Stimulated activated CD4-positive, alpha-beta T cell treated with anti-CD3 and anti-CD28 coated beads, Interleukin-2, amount 100 ng/mL, for 4 hours (primary cell): Measurements from ENCODE around the gene RNU5B-1.
"Not testable (repeated sequence)": the region's sequence is repeated elsewhere in the genome, so short reads cannot be mapped to it uniquely, and the experiment has no call there.

Source experiments
- DNase-seq: peaks from one replicate; pipeline ENCODE4 v3.0.0-alpha.2; 2020; ENCODE audit warnings: low read depth

Gene RNU5B-1

GRCh38 chr15:65304381-65305149 lies at the start of gene RNU5B-1:
Gene RNU5B-1, plus strand, starts transcription at chr15:65304677.
- peak; percentile 70 for DNase-seq

DNA sequence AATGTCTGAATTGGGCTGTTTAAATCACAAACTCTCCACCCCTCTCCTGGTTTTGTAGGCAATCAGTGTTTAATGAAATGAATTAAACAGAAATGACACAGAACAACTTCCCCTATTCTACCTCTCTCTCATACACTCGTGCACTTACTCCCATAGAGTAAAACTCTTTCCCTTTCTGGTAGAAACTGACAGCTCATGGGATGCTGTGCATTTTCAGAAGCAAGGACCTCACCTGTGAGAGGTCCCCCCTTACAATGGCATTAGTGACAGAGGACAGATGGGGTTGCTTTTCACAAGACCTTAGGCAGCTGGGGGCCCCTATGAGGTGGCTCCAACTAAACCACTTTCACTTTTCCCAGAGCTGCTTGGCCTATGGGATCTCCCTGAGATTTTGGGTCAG lies 49.7 kb upstream of the RNU5B-1 start:
- no peak for DNase-seq

GRCh38 chr15:65255486-65256140 lies 48.9 kb upstream of the RNU5B-1 start:
- no peak for DNase-seq

DNA sequence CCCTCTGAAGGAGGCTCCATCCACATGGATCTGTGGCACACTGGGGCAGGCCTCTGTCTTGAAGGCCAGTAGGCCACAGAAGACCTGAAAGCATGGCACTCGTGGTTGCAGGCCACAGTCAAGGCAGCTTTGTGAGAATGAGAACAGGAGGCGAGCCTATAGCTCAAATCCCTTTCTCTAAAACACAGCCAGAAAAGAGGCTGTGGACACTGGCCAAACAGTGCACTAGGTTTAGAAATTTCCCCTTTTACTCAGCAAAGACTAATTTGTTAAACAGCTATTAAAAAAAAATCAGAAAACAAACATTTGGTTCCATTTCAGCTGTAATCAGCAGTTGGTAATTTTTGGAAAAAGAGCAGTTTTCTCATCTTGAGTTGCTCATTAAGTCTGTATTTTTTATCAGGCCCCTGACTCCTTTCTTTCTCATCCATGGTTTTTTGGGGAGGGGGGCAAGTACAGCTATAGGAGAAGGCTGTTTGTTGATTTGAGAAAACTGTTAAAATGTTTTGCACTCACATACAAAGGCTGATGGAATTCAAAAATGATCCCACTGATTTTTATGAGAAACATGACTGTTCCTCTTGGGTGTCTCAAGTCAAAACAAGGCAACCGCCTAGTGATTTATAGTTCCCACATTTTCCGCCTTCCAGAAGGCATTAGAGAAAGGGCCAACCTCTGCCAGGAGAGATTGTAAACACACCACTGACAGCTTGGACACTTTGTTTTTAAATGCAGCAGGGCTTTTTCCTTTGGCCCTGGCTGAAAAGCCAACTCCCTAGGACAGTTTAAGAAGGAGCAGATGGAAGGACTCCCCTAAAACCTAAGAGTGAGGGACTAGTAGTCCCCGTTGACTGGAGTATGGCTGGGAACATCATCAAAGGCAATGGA lies 45.9 kb upstream of the RNU5B-1 start:
- no peak for DNase-seq

DNA sequence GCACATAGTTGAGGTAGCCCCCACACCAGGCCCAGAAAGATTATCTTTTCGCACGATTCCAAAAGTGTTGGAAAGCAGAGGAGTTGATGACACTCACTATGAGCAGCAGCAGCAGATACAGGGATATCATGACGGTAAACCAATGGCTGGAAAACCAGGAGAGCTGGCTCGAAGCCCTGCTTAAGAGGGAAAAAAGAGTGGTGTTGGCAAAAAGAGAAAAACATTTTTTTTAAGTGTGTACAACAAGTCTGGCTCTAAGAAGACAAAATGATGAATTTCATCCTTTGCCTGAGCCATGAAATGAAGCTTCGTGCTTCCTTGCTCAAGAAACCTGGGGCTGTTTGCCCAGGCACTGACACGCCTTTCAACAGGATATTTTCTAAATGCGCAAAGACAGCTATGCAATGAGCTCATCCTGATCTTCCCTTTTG lies 45.1 kb upstream of the RNU5B-1 start:
- DNase-seq: no peak

- no peak for DNase-seq
These were observed 43.5 kb upstream of the RNU5B-1 start for GRCh38 chr15:65260968-65261367.

- no peak for DNase-seq
These were observed 41.2 kb upstream of the RNU5B-1 start for GRCh38 chr15:65263313-65263712.

- no peak for DNase-seq
These were observed 39.5 kb upstream of the RNU5B-1 start for GRCh38 chr15:65264863-65265430.

DNA sequence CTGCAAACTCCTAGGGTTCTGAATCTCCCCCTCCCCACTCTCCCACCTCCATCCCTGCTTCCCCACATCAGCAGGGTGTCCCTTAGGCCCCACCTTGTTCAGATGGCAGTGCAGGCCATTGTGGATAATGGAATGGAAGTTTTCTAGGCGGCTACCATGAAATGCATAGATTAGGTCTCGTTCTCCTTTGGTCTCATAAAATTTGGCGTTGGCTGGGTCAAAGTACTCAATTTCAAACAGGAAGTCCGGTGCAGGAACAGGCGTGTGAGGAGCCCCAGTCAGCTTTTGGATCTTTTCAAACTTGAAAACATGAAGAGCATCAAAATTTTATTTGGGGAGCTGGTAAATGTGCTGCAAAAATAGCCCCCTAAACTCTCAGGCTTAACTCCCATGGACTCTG lies 38.0 kb upstream of the RNU5B-1 start:
- no peak for DNase-seq

- DNase-seq: no peak
These were observed 36.1 kb upstream of the RNU5B-1 start for GRCh38 chr15:65268411-65268810.

- not testable (repeated sequence) for DNase-seq
These were observed 33.5 kb upstream of the RNU5B-1 start for GRCh38 chr15:65270811-65271545.

DNA sequence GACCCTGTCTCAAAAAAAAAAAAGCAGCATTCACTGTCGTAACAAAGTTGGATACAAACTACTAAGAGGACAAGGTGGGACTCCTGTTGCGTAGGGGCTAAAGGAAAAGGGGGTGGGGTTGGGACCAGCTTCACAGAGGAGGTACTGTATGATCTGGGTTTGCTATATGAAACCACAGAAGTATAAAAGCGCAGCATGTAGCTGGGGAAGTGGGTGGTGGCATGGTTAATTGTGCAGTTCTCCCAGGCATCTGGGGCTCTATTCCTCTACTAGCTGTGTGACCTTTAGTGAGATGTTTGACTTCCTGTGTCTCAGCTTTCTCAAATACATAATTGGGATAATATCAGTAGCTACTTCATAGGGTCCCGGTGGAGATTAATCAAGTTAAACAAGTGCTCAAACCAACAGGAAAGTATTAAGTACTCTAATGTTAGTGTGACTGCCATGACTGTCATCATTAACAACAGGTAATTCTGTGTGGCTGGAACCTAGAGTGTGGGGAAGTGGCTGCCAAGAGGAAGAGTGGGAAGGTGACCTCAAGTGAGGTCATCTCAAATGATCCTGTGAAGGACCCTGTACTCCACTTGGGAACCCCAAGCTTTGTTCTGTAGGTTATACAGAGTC lies 29.3 kb upstream of the RNU5B-1 start:
- DNase-seq: no peak

DNA sequence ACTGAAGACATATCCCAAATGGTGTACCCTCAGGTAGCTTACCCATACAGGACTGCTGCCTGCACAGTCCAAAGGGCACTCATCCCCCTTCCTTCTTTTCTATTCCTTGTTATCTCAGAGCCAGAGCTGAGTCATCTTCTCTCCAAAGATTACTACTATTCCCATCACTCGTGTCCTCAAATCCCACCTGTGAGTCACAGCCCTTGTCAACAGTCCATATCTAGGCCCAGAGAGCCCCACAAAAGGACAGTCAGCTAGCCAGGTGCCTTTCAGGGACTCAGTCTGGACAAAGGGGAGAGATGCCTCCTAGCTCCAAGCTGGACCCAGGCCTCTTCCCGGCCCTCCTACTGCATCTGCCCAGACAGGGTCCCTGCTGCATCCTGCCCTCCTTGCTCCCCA lies 28.8 kb upstream of the RNU5B-1 start:
- no peak for DNase-seq

DNA sequence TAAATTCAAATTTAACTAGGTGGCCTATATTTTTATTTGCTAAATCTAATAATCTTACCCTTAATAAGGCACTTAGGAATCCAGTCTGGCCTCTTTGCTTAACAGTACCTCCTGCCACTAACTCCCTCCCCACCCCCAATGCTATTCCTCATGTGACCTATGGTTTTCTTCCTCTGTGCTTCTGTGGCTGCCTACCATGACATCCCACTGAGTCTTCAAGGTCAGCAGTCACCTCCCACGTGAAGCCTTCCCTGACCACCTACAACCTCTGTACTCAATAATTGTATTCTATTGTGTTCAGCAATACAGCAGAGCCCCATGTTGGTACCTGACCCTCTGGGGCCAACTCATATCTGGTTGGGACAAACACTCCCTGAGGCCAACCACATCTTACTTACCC lies 27.5 kb upstream of the RNU5B-1 start:
- DNase-seq: no peak

- DNase-seq: no peak
These were observed 26.0 kb upstream of the RNU5B-1 start for GRCh38 chr15:65278480-65278879.

DNA sequence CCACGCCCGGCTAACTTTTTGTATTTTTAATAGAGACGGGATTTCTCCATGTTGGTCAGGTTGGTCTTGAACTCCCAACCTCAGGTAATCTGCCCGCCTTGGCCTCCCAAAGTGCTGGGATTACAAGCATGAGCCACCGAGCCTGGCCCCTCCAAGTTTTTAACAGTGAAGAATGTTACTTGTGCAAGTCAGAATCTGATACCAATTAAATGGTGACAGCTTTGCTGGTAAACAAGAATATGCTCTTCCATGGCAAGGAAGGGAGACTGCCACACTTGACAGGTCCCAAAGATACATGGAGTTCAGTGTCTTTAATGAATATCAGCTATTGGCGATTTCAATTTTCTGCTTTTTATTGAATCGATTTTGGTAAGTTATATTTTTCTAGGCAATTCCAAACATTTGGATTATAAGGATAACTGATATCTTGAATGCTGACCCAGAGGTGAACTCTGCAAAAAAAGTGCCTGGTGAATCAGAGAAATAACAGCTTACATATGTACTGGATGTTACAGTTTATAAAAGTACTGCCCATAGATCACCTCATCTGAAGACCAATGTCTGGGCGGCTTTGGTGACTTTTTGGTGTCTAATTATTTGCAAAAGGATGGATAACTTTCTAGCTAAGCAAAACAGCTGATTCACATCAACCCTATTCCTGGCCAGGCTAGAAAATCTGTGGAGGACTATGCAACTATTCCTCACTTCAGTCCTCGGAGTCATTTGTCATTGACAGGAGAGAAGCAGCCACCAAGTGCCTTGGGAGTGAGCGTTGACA lies 19.0 kb upstream of the RNU5B-1 start:
- DNase-seq: no peak

DNA sequence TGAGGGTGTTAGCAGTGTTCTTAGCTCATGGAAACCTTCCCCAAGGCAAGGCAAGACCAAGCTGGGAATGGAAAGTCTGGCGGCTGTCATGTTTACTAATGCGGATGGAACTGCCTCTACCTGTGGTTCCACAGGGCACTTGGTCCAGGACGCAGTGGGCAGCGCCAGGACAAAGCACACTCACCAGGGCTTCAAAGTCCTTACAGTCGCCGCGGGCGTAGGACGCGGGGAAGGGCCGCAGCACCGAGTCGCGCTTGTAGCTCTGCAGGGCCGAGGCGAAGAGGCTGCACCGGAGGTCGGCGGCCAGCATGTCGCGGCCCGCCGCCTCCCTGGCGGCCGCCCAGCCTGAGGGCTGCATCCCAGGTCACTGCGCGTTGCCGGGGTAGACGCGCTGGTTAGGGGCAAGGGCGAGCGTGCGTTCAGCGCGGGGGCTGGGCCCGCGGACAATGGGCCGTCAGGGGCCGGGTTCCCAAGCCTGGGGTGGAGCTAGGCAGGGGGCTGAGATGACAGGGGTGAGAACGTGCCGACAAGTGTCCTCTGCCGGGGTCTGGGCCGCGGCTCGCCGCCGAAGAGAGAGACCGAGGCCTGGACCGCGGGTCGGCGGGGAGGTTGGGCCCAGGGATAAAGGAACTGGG lies 18.3 kb upstream of the RNU5B-1 start:
- no peak for DNase-seq

GRCh38 chr15:65286704-65287519 lies 17.6 kb upstream of the RNU5B-1 start, which contains the start of gene PARP16:
Gene PARP16, minus strand, starts transcription at chr15:65286883. Its CDS starts 457 bp downstream, at chr15:65286426.
- peak; percentile 88 for DNase-seq

GRCh38 chr15:65287520-65287855 lies 17.0 kb upstream of the RNU5B-1 start:
- DNase-seq: no peak
